DND-41 (cell line): Measurements from ENCODE around the gene LDB2.

Experiments used
- ATAC-seq: fragments of 200-7000 bp; cut with Tn5 transposase; 3 replicates; pipeline ENCODE4 v1.9.1; 2021; ENCODE audit warnings: low read depth; ENCODE audit not compliant: insufficient read depth
- DNase-seq: peaks from one replicate; pipeline ENCODE4 v3.0.0-alpha.2; 2020
- H2AFZ ChIP-seq: 2 replicates; pipeline ENCODE4 v1.6.0; 2012; ENCODE audit warnings: low read depth, low read length
- H3K27ac ChIP-seq: 2 replicates; pipeline ENCODE4 v1.5.1; 2012; ENCODE audit warnings: low read length, inconsistent platforms
- H3K27me3 ChIP-seq: fragments of 200-600 bp; sonication (generic); 2 replicates; pipeline ENCODE4 v1.6.0; 2012; ENCODE audit warnings: low read length, mild to moderate bottlenecking, inconsistent platforms; ENCODE audit not compliant: insufficient read depth, poor library complexity
- H3K36me3 ChIP-seq: 2 replicates; pipeline ENCODE4 v1.5.1; 2012; ENCODE audit warnings: low read length, inconsistent platforms; ENCODE audit not compliant: insufficient read depth
- H3K4me1 ChIP-seq: 2 replicates; pipeline ENCODE4 v1.5.1; 2012; ENCODE audit warnings: mild to moderate bottlenecking, low read length; ENCODE audit not compliant: insufficient read depth
- H3K4me2 ChIP-seq: 2 replicates; pipeline ENCODE4 v1.6.0; 2012; ENCODE audit warnings: mild to moderate bottlenecking, moderate library complexity, low read length, inconsistent platforms; ENCODE audit not compliant: insufficient read depth
- H3K4me3 ChIP-seq, 2 experiments: fragments of 200-600 bp in 1 of 2; shearing (Covaris generic) in 1 of 2; 2 replicates each; pipeline ENCODE4 v1.5.1; 2012 to 2016; ENCODE audit warnings: inconsistent platforms in 2 of 2, low read length in 2 of 2, mild to moderate bottlenecking in 2 of 2, low read depth in 1 of 2, moderate library complexity in 1 of 2
- H3K79me2 ChIP-seq: 2 replicates; pipeline ENCODE4 v1.6.0; 2012; ENCODE audit warnings: low read length, inconsistent platforms; ENCODE audit not compliant: insufficient read depth
- H3K9ac ChIP-seq: 2 replicates; pipeline ENCODE4 v1.6.0; 2012; ENCODE audit warnings: low read depth, mild to moderate bottlenecking, inconsistent platforms, low read length, moderate library complexity
- H3K9me3 ChIP-seq: 2 replicates; pipeline ENCODE4 v1.5.1; 2012; ENCODE audit warnings: low read length, moderate library complexity, mild to moderate bottlenecking, inconsistent platforms; ENCODE audit not compliant: insufficient read depth, severe bottlenecking
- H4K20me1 ChIP-seq: 2 replicates; pipeline ENCODE4 v1.6.0; 2012; ENCODE audit warnings: low read length; ENCODE audit not compliant: insufficient read depth
- CTCF ChIP-seq: IDR thresholded peaks from 2 replicates; pipeline ENCODE4 v1.5.1; 2012; ENCODE audit warnings: borderline replicate concordance, low read length, moderate library complexity, mild to moderate bottlenecking; ENCODE audit not compliant: poor library complexity, severe bottlenecking; ENCODE audit errors: extremely low read depth
- EZH2 ChIP-seq: IDR thresholded peaks from 3 replicates; pipeline ENCODE4 v1.6.1; 2012; ENCODE audit warnings: borderline replicate concordance, low read depth, mild to moderate bottlenecking, moderate library complexity, low read length, inconsistent platforms; ENCODE audit not compliant: severe bottlenecking

Gene LDB2

GRCh38 chr4:16722416-16722815 is 176.0 kb downstream of the LDB2 start:
- Histone ChIP-seq H3K4me3 (no peak overlapping the region), H3K36me3 (no peaks in the 10 kb centered on the region), H3K4me1 (no peaks in the 10 kb centered on the region), H3K4me2 (no peak overlapping the region), H3K79me2 (no peaks in the 10 kb centered on the region), H2AFZ (no peak overlapping the region), H4K20me1 (no peaks in the 10 kb centered on the region), H3K9ac (no peak overlapping the region), H3K9me3 (no peaks in the 10 kb centered on the region), H3K27me3 (no peaks in the 10 kb centered on the region), H3K27ac (no peak overlapping the region)
- ATAC-seq = no peak
- no peak for DNase-seq
- TF ChIP-seq CTCF = no peak

- H3K79me2 ChIP-seq = no peaks in the 10 kb centered on the region
- H3K9me3 ChIP-seq = no peaks in the 10 kb centered on the region
- no peak overlapping the region for H3K27ac ChIP-seq
- no peaks in the 10 kb centered on the region for H3K27me3 ChIP-seq
- no peaks in the 10 kb centered on the region for H3K4me1 ChIP-seq
- no peak overlapping the region for H3K9ac ChIP-seq
- H4K20me1 ChIP-seq = no peaks in the 10 kb centered on the region
- no peak for DNase-seq
- H3K36me3 ChIP-seq = no peaks in the 10 kb centered on the region
- no peak for ATAC-seq
- no peak for TF ChIP-seq CTCF
- H2AFZ ChIP-seq = no peak overlapping the region
- H3K4me3 ChIP-seq = no peak overlapping the region
- no peak overlapping the region for H3K4me2 ChIP-seq
Measured at GRCh38 chr4:16721613-16722291, 176.7 kb downstream of the LDB2 start.

- H3K4me1 ChIP-seq = no peaks in the 10 kb centered on the region
- H3K36me3 ChIP-seq = no peaks in the 10 kb centered on the region
- H2AFZ ChIP-seq = no peak overlapping the region
- no peaks in the 10 kb centered on the region for H3K9me3 ChIP-seq
- no peaks in the 10 kb centered on the region for H3K79me2 ChIP-seq
- no peak overlapping the region for H3K4me2 ChIP-seq
- H3K27me3 ChIP-seq = no peaks in the 10 kb centered on the region
- H3K9ac ChIP-seq = no peak overlapping the region
- DNase-seq (no peak), ATAC-seq (no peak)
- no peaks in the 10 kb centered on the region for H4K20me1 ChIP-seq
- TF ChIP-seq CTCF (no peak), EZH2 (no peak)
- no peak overlapping the region for H3K27ac ChIP-seq
- no peak overlapping the region for H3K4me3 ChIP-seq
Measured at GRCh38 chr4:16720761-16721160, 177.7 kb downstream of the LDB2 start.
